HepG2 (cell line): ENCODE results near the gene UTRN. TPM values are rescaled to one million over a fixed set of nuclear protein-coding genes. Genes with fewer than 3 reads are reported as not detected.

Experiments
- ATAC-seq: fragments of 200-7000 bp; cut with Tn5 transposase; 3 replicates; pipeline ENCODE4 v1.9.1; 2020; ENCODE audit warnings: mild to moderate bottlenecking, moderate library complexity
- BruUV-seq: library from RNA; stranded (reverse); fragments of 400-500 nt; replicated peaks from 2 replicates; lab custom pipeline; 2021; lab: Mats Ljungman, UMichigan
- CTCF ChIA-PET: fragments of 300-600 bp; formaldehyde crosslinking; extraction: SDS; loops from one replicate; lab custom pipeline; 2021; ENCODE audit warnings: low total read pairs, inconsistent platforms, low intra/inter-chr PET ratio; lab: Yijun Ruan, JAX
- POLR2A ChIA-PET: fragments of 350-600 bp; sonication (Branson Sonifier 250); formaldehyde crosslinking; loops from one replicate; lab custom pipeline; 2020; ENCODE audit warnings: antibody characterized with exemption, inconsistent platforms; lab: Yijun Ruan, JAX
- DNase-seq: peaks from one replicate; pipeline ENCODE4 v3.0.0-alpha.2; 2015; ENCODE audit warnings: low spot score
- FAIRE-seq: peaks from 3 replicates; lab custom pipeline; 2011; peaks lifted over from hg19 to GRCh38; lab: Jason Lieb, UNC
- H2AFZ ChIP-seq: one replicate; pipeline ENCODE4 v1.6.1; 2011; ENCODE audit warnings: low read length, inconsistent platforms
- H3K27ac ChIP-seq: fragments of 300-600 bp; 3 replicates; pipeline ENCODE4 v1.8.0; 2011; ENCODE audit warnings: mixed run types, mild to moderate bottlenecking, mixed read lengths, low read length, inconsistent platforms; ENCODE audit not compliant: insufficient read depth; ENCODE audit errors: extremely low read length
- H3K27me3 ChIP-seq, 2 experiments: fragments of 200-600 bp in 1 of 2; 2 replicates in 1 of 2; 3 replicates in 1 of 2; pipeline versions ENCODE4 v1.6.0 to v1.8.0; 2011; ENCODE audit warnings: low read length in 2 of 2, mild to moderate bottlenecking in 2 of 2, moderate library complexity in 2 of 2, inconsistent platforms in 1 of 2; ENCODE audit not compliant: insufficient read depth in 2 of 2, control insufficient read depth in 1 of 2
- H3K36me3 ChIP-seq, 2 experiments: fragments of 200-600 bp in 1 of 2; replicated peaks in 1 of 2; 2 replicates in 1 of 2; 3 replicates in 1 of 2; pipeline versions ENCODE4 v1.5.1 to v1.8.0; 2011; ENCODE audit warnings: low read length in 2 of 2, inconsistent platforms in 1 of 2; ENCODE audit not compliant: insufficient read depth in 2 of 2, control insufficient read depth in 1 of 2
- H3K4me1 ChIP-seq: 2 replicates; pipeline ENCODE4 v1.5.1; 2012; ENCODE audit warnings: low read length, inconsistent platforms; ENCODE audit not compliant: insufficient read depth
- H3K4me2 ChIP-seq: 2 replicates; pipeline ENCODE4 v1.6.0; 2011; ENCODE audit warnings: low read depth, low read length, inconsistent platforms
- H3K4me3 ChIP-seq, 3 experiments: fragments of 200-600 bp in 1 of 3; sonication (generic), shearing (Covaris generic) in 1 of 3; replicated peaks in 1 of 3; 2 replicates each; pipeline ENCODE4 v1.5.1; 2011 to 2016; ENCODE audit warnings: low read length in 3 of 3, inconsistent platforms in 2 of 3, low read depth in 2 of 3, mild to moderate bottlenecking in 2 of 3, control low read depth in 1 of 3, mixed read lengths in 1 of 3; ENCODE audit not compliant: insufficient read depth in 1 of 3
- H3K79me2 ChIP-seq: one replicate; pipeline ENCODE4 v1.6.1; 2011; ENCODE audit warnings: low read length, inconsistent platforms; ENCODE audit not compliant: insufficient read depth
- H3K9ac ChIP-seq: 2 replicates; pipeline ENCODE4 v1.6.0; 2011; ENCODE audit warnings: mild to moderate bottlenecking, low read depth, low read length, inconsistent platforms; ENCODE audit not compliant: insufficient read depth
- H3K9me3 ChIP-seq: 2 replicates; pipeline ENCODE4 v1.5.1; 2012; ENCODE audit warnings: mild to moderate bottlenecking, low read length
- H4K20me1 ChIP-seq: 2 replicates; pipeline ENCODE4 v1.6.0; 2011; ENCODE audit warnings: inconsistent platforms, mild to moderate bottlenecking, low read length, moderate library complexity; ENCODE audit not compliant: insufficient read depth
- DNMT1 ChIP-seq: sonication (generic); formaldehyde crosslinking; IDR thresholded peaks from 2 replicates; pipeline ENCODE4 v1.5.1; 2020; ENCODE audit warnings: mild to moderate bottlenecking, missing genetic modification reagents
- FOSL2 ChIP-seq: sonication (generic); formaldehyde crosslinking; IDR thresholded peaks from 2 replicates; pipeline ENCODE4 v1.4.0; 2020; ENCODE audit warnings: missing genetic modification reagents
- JUN ChIP-seq: sonication (generic); formaldehyde crosslinking; IDR thresholded peaks from 2 replicates; pipeline ENCODE4 v1.4.0; 2020; ENCODE audit warnings: mild to moderate bottlenecking, missing genetic modification reagents
- MAZ ChIP-seq, 2 experiments: sonication (generic) in 1 of 2; formaldehyde crosslinking in 1 of 2; IDR thresholded peaks; 2 replicates each; pipeline versions ENCODE4 v1.5.0 to v1.6.1; 2012 to 2020; ENCODE audit warnings: low read depth in 2 of 2, mild to moderate bottlenecking in 2 of 2, borderline replicate concordance in 1 of 2, improper control_type of control experiment in 1 of 2, low read length in 1 of 2, missing genetic modification reagents in 1 of 2, moderate library complexity in 1 of 2
- MIXL1 ChIP-seq: IDR thresholded peaks from 2 replicates; pipeline ENCODE4 v1.6.1; 2016
- SMAD9 ChIP-seq: sonication (generic); formaldehyde crosslinking; IDR thresholded peaks from 2 replicates; pipeline ENCODE4 v1.5.1; 2020; ENCODE audit warnings: mild to moderate bottlenecking, missing genetic modification reagents
- SOX13 ChIP-seq, 3 experiments: fragments of 450-650 bp in 1 of 3; sonication (generic) in 1 of 3; formaldehyde crosslinking in 1 of 3; IDR thresholded peaks in 2 of 3; conservative IDR thresholded peaks in 1 of 3; 2 replicates each; pipeline versions ENCODE4 v1.5.0 to v1.6.1; 2016 to 2020; ENCODE audit warnings: antibody characterized with exemption in 1 of 3, mild to moderate bottlenecking in 1 of 3, missing compliant biosample characterization in 1 of 3, missing genetic modification reagents in 1 of 3, moderate library complexity in 1 of 3
- SOX5 ChIP-seq: IDR thresholded peaks from 2 replicates; pipeline ENCODE4 v1.6.1; 2016; ENCODE audit warnings: borderline replicate concordance
- SOX6 ChIP-seq, 2 experiments: fragments of 450-650 bp in 1 of 2; sonication (generic) in 1 of 2; formaldehyde crosslinking in 1 of 2; IDR thresholded peaks; 2 replicates each; pipeline versions ENCODE4 v1.4.0 to v1.6.1; 2017 to 2020; ENCODE audit warnings: antibody characterized with exemption in 1 of 2, mild to moderate bottlenecking in 1 of 2, missing genetic modification reagents in 1 of 2
- ZFX ChIP-seq: sonication (generic); formaldehyde crosslinking; IDR thresholded peaks from 2 replicates; pipeline ENCODE4 v1.4.0; 2020; ENCODE audit warnings: mild to moderate bottlenecking, low read depth, missing genetic modification reagents, moderate library complexity
- ZSCAN25 ChIP-seq: sonication (generic); formaldehyde crosslinking; IDR thresholded peaks from 2 replicates; pipeline ENCODE4 v1.8.0; 2022; ENCODE audit warnings: mild to moderate bottlenecking, missing genetic modification reagents
- ZZZ3 ChIP-seq: sonication (generic); formaldehyde crosslinking; IDR thresholded peaks from 2 replicates; pipeline ENCODE4 v1.4.0; 2020; ENCODE audit warnings: missing genetic modification reagents, mild to moderate bottlenecking, borderline replicate concordance
- WGBS: methylation state at CpG from one replicate; pipeline ENCODE4 v1.1.6; 2017; ENCODE audit warnings: low lambda C conversion rate; 5-methylcytosine and 5-hydroxymethylcytosine counted together
- in situ Hi-C: cut with HindIII; loops from 2 replicates; pipeline ENCODE4 v1.10.0; 2017; ENCODE audit warnings: low pct_unique_long_range_greater_than_20kb; ENCODE audit not compliant: extremely low pct_ligation_motif_present
- intact Hi-C: fragments of 100-400 bp; cut with micrococcal nuclease; formaldehyde crosslinking; loops from one replicate; pipeline ENCODE4 v1.10.0; 2022; ENCODE audit not compliant: unreplicated experiment
- polyA plus RNA-seq, 8 experiments: library from polyadenylated mRNA; depleted of rRNA in 3 of 8; stranded (reverse) in 7 of 8; unstranded in 1 of 8; fragments of >200 nt; fragmentation: Illumina TruSeq in 4 of 8; extraction: Trizol in 4 of 8; gene quantifications; 2 replicates each; pipeline versions ENCODE4 v1.2.1 to v1.2.3, GENCODE V29; 2011 to 2016; ENCODE audit warnings: low read depth in 4 of 8, missing spikeins in 1 of 8, mixed read lengths in 1 of 8; ENCODE audit not compliant: insufficient read depth in 1 of 8
- total RNA-seq, 5 experiments: library from RNA; depleted of rRNA; stranded (reverse); fragments of >200 nt; fragmentation: Illumina TruSeq; extraction: Trizol; gene quantifications; 2 replicates each; pipeline ENCODE4 v1.2.3, GENCODE V29; 2016; ENCODE audit warnings: low read depth in 1 of 5
- TF ChIP-seq, protein P1 (sequence below): sonication (generic); formaldehyde crosslinking; IDR thresholded peaks from 2 replicates; pipeline ENCODE4 v1.4.0; 2020; ENCODE audit warnings: missing genetic modification reagents
- TF ChIP-seq, protein P2 (sequence below): sonication (generic); formaldehyde crosslinking; IDR thresholded peaks from 2 replicates; pipeline ENCODE4 v1.4.0; 2020; ENCODE audit warnings: missing genetic modification reagents
- TF ChIP-seq, protein P3 (sequence below): sonication (generic); formaldehyde crosslinking; IDR thresholded peaks from 2 replicates; pipeline ENCODE4 v1.5.0; 2020; ENCODE audit warnings: mild to moderate bottlenecking, missing genetic modification reagents
- TF ChIP-seq, protein P4 (sequence below): sonication (generic); formaldehyde crosslinking; IDR thresholded peaks from 2 replicates; pipeline ENCODE4 v1.4.0; 2020; ENCODE audit warnings: missing genetic modification reagents, borderline replicate concordance

UTRN gene
- total and polyA plus RNA-seq, 2 of the 13 experiments (the other 11 are each of a cell fraction or from before 2014, with no cell fraction given), result 102 to 116 TPM

DNA sequence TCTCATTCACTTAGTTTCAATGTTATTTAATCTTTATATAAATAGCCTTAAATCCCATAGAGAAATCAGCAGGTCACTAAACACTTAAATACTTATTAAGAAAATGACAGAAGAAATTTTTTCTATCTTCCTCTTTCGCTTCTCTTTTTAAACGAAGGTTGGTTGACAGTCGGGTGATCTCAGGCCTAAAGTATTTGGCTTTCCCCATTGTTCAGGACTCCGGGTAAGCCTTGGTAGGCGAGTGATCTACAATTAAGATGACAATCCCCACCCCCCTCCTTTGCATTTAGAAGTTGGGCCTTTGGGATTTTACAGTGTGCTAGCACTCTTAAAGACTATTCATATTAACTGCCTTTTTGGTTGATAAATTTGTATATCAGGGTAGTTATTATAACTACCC lies 19.7 kb upstream of the UTRN start:
- Histone ChIP-seq H3K79me2 (no peaks in the 10 kb centered on the region), H3K4me3 (peak overlapping the region; percentile 11 to 51 (median 51); a peak in 4 of 6 replicates), H3K4me1 (peaks cover 49% of the 10 kb centered on the region), H3K9ac (peak overlapping the region; percentile 12), H3K27ac (no peak overlapping the region), H3K27me3 (no peaks in the 10 kb centered on the region), H3K4me2 (peak overlapping the region; percentile 80), H2AFZ (no peak overlapping the region), H4K20me1 (no peaks in the 10 kb centered on the region), H3K9me3 (no peaks in the 10 kb centered on the region), H3K36me3 (no peaks in the 10 kb centered on the region)
- intact Hi-C loops (loop anchor here (2.0 kb wide), 1 partner anchor 21 kb away; no protein-coding TSS in a partner anchor), in situ Hi-C loops (no loop called here)
- WGBS, result 3% methylated on average over 5 of the region's 5 CpGs
- FAIRE-seq, result no peak
- DNase-seq, result peak; percentile 67
- POLR2A ChIA-PET, result interaction anchor here (1.0 to 3.0 kb wide), 3 partner anchors 19 to 46 kb away, joined by 3 to 21 read pairs (median 5); partner anchors contain the start of gene UTRN
- CTCF ChIA-PET, result no interaction called here
- TSS peak; percentile 94 for BruUV-seq
- ATAC-seq, result peak; percentile 58
- no peak for TF ChIP-seq DNMT1 (CRISPR knock-in tag)
- TF ChIP-seq MIXL1 (CRISPR knock-in tag), result no peak
- no peak for TF ChIP-seq ZZZ3
- TF ChIP-seq FOSL2 (CRISPR knock-in tag), result peak; percentile 61
- TF ChIP-seq ZSCAN25, result no peak
- no peak for TF ChIP-seq MAZ (IDR thresholded peaks at IDR 0.05; ENCODE audit: borderline replicate concordance, low read depth, low read length)
- TF ChIP-seq MAZ (CRISPR knock-in tag; IDR thresholded peaks at IDR 0.05; ENCODE audit: low read depth), result no peak
- TF ChIP-seq, protein P1, sequence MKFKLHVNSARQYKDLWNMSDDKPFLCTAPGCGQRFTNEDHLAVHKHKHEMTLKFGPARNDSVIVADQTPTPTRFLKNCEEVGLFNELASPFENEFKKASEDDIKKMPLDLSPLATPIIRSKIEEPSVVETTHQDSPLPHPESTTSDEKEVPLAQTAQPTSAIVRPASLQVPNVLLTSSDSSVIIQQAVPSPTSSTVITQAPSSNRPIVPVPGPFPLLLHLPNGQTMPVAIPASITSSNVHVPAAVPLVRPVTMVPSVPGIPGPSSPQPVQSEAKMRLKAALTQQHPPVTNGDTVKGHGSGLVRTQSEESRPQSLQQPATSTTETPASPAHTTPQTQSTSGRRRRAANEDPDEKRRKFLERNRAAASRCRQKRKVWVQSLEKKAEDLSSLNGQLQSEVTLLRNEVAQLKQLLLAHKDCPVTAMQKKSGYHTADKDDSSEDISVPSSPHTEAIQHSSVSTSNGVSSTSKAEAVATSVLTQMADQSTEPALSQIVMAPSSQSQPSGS, result 0 out of 2 replicates have a peak, but pooled peaks have one; percentile 63
- no peak for TF ChIP-seq SOX13 (IDR thresholded peaks at IDR 0.05)
- TF ChIP-seq SOX13 (CRISPR knock-in tag; conservative IDR thresholded peaks at IDR 0.05 in 1 of 2, IDR thresholded peaks at IDR 0.05 in 1 of 2), result peak in 1 of 2 experiments; percentile 55; a peak in 2 of 4 replicates
- TF ChIP-seq, protein P2, sequence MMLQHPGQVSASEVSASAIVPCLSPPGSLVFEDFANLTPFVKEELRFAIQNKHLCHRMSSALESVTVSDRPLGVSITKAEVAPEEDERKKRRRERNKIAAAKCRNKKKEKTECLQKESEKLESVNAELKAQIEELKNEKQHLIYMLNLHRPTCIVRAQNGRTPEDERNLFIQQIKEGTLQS (CRISPR knock-in tag), result peak; percentile 83
- TF ChIP-seq JUN (CRISPR knock-in tag), result peak; percentile 75; the same call in 1 of the 2 replicates
- TF ChIP-seq, protein P3, sequence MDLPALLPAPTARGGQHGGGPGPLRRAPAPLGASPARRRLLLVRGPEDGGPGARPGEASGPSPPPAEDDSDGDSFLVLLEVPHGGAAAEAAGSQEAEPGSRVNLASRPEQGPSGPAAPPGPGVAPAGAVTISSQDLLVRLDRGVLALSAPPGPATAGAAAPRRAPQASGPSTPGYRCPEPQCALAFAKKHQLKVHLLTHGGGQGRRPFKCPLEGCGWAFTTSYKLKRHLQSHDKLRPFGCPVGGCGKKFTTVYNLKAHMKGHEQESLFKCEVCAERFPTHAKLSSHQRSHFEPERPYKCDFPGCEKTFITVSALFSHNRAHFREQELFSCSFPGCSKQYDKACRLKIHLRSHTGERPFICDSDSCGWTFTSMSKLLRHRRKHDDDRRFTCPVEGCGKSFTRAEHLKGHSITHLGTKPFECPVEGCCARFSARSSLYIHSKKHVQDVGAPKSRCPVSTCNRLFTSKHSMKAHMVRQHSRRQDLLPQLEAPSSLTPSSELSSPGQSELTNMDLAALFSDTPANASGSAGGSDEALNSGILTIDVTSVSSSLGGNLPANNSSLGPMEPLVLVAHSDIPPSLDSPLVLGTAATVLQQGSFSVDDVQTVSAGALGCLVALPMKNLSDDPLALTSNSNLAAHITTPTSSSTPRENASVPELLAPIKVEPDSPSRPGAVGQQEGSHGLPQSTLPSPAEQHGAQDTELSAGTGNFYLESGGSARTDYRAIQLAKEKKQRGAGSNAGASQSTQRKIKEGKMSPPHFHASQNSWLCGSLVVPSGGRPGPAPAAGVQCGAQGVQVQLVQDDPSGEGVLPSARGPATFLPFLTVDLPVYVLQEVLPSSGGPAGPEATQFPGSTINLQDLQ (CRISPR knock-in tag), result no peak
- TF ChIP-seq, protein P4, sequence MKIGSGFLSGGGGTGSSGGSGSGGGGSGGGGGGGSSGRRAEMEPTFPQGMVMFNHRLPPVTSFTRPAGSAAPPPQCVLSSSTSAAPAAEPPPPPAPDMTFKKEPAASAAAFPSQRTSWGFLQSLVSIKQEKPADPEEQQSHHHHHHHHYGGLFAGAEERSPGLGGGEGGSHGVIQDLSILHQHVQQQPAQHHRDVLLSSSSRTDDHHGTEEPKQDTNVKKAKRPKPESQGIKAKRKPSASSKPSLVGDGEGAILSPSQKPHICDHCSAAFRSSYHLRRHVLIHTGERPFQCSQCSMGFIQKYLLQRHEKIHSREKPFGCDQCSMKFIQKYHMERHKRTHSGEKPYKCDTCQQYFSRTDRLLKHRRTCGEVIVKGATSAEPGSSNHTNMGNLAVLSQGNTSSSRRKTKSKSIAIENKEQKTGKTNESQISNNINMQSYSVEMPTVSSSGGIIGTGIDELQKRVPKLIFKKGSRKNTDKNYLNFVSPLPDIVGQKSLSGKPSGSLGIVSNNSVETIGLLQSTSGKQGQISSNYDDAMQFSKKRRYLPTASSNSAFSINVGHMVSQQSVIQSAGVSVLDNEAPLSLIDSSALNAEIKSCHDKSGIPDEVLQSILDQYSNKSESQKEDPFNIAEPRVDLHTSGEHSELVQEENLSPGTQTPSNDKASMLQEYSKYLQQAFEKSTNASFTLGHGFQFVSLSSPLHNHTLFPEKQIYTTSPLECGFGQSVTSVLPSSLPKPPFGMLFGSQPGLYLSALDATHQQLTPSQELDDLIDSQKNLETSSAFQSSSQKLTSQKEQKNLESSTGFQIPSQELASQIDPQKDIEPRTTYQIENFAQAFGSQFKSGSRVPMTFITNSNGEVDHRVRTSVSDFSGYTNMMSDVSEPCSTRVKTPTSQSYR, result peak; percentile 55; the same call in 1 of the 2 replicates
- TF ChIP-seq ZFX (CRISPR knock-in tag), result peak; percentile 42; the same call in 1 of the 2 replicates
- TF ChIP-seq SOX6 (IDR thresholded peaks at IDR 0.05), result no peak
- peak; percentile 23; the same call in 1 of the 2 replicates for TF ChIP-seq SOX6 (CRISPR knock-in tag; IDR thresholded peaks at IDR 0.05)
- TF ChIP-seq SMAD9 (CRISPR knock-in tag), result no peak
- TF ChIP-seq SOX5 (CRISPR knock-in tag), result peak; percentile 54; the same call in 1 of the 2 replicates
